Measurements from ENCODE around the gene MZF1. TPM values are rescaled to one million over a fixed set of nuclear protein-coding genes. Genes with fewer than 3 reads are reported as not detected.
A peak's percentile ranks its signal among the peaks of the same experiment; 100 is the strongest.

The MZF1 gene
- total and polyA plus RNA-seq, 9 of the 15 experiments (the other 6 are each of a cell fraction or from before 2014, with no cell fraction given) = 0.31 to 29.3 (median 11.5) TPM

GRCh38 chr19:58557221-58558065 lies 15.7 kb downstream of the MZF1 start:
- Histone ChIP-seq H3K27ac (ENCODE audit: extremely low read depth, low read depth, low read length) (peak overlapping the region; percentile 94), H3K27me3 (ENCODE audit: control insufficient read depth in 2 of 2, insufficient read depth in 2 of 2, low read length in 2 of 2) (no peaks in the 10 kb centered on the region), H3K9ac (ENCODE audit: insufficient read depth in 1 of 2, low read depth in 2 of 2, low read length in 2 of 2) (peak overlapping the region; percentile 92 to 98), H3K4me3 (peak overlapping the region; percentile 92), H3K9me1 (ENCODE audit: control insufficient read depth, insufficient read depth, low read length) (peaks cover 3% of the 10 kb centered on the region), H3K36me3 (ENCODE audit: control insufficient read depth, insufficient read depth, low read length) (peaks cover 43% of the 10 kb centered on the region), H3K79me2 (ENCODE audit: control insufficient read depth, insufficient read depth, low read length) (peaks cover 60% of the 10 kb centered on the region), H3K4me2 (ENCODE audit: insufficient read depth, low read length) (peak overlapping the region; percentile 83), H4K20me1 (replicated peaks; ENCODE audit: control insufficient read depth, insufficient read depth, low read length) (no peaks in the 10 kb centered on the region), H2AFZ (ENCODE audit: low read depth, low read length) (no peak overlapping the region), H3K9me3 (replicated peaks; ENCODE audit: control insufficient read depth, insufficient read depth, low read depth, low read length) (no peaks in the 10 kb centered on the region), H3K4me1 (replicated peaks in 1 of 2; ENCODE audit: control insufficient read depth in 2 of 2, insufficient read depth in 2 of 2, low read length in 2 of 2) (peaks cover 36 to 66% of the 10 kb centered on the region in 2 experiments)
- WGBS (ENCODE audit: insufficient coverage, low coverage, missing lambda C conversion rate) = 20% methylated on average over 10 of the region's 12 CpGs
- DNase-seq (ENCODE audit: extremely low read depth in 1 of 4, low spot score in 3 of 4) = no peak
- no peak for FAIRE-seq
- no peak for ATAC-seq
- intact Hi-C loops (cut with micrococcal nuclease) (no loop called here), in situ Hi-C loops (cut with MboI) (no loop called here)
- CTCF ChIA-PET (ENCODE audit: low intra/inter-chr PET ratio) = no interaction called here
- POLR2A ChIA-PET = interaction anchor here (0.9 to 1.2 kb wide), 2 partner anchors 10 to 17 kb away, joined by 3 to 4 read pairs; no protein-coding TSS in a partner anchor
- no TSS peak for BruUV-seq (replicated peaks)
- 0 out of 2 replicates have a peak, but pooled peaks have one; percentile 20 for TF ChIP-seq NFRKB (IDR thresholded peaks at IDR 0.05; ENCODE audit: low read depth)
- TF ChIP-seq ZBTB40 (IDR thresholded peaks at IDR 0.05) = peak; percentile 47; the same call in 1 of the 2 replicates
- no peak for TF ChIP-seq ZBTB40 (CRISPR knock-in tag; IDR thresholded peaks at IDR 0.05)
- no peak for TF ChIP-seq JUND (IDR thresholded peaks at IDR 0.05; ENCODE audit: borderline replicate concordance, low read depth, low read length)
- TF ChIP-seq JUND (tag; IDR thresholded peaks at IDR 0.05; ENCODE audit: borderline replicate concordance, low read depth, low read length) = no peak
- TF ChIP-seq MEF2A (IDR thresholded peaks at IDR 0.05; ENCODE audit: control insufficient read depth, low read depth, low read length) = no peak
- 0 out of 2 replicates have a peak, but pooled peaks have one; percentile 17 for TF ChIP-seq NBN (IDR thresholded peaks at IDR 0.05; ENCODE audit: low read depth)
- TF ChIP-seq PURB (CRISPR knock-in tag; IDR thresholded peaks at IDR 0.05; ENCODE audit: low read depth) = no peak

All from K562 (cell line).